Coronary artery (tissue), 2 donors: ENCODE results near the gene SLC35F3.

Source experiments
- DNase-seq: peaks from one replicate; pipeline ENCODE4 v3.0.0-alpha.2; 2017; ENCODE audit warnings: low spot score
- H3K27ac ChIP-seq, 2 donors: fragments of 200-600 bp; sonication (generic); one replicate each; pipeline ENCODE4 v1.5.1; 2016 to 2019
- H3K4me3 ChIP-seq: fragments of 200-600 bp; sonication (generic); 2 replicates; pipeline ENCODE4 v1.5.1; 2016; ENCODE audit warnings: mild to moderate bottlenecking, moderate library complexity
- TF ChIP-seq, protein P1 (sequence below): fragments of 200-600 bp; sonication (generic); IDR thresholded peaks from one replicate; pipeline ENCODE4 v1.5.1; 2019; ENCODE audit warnings: antibody characterized with exemption

The SLC35F3 gene

DNA sequence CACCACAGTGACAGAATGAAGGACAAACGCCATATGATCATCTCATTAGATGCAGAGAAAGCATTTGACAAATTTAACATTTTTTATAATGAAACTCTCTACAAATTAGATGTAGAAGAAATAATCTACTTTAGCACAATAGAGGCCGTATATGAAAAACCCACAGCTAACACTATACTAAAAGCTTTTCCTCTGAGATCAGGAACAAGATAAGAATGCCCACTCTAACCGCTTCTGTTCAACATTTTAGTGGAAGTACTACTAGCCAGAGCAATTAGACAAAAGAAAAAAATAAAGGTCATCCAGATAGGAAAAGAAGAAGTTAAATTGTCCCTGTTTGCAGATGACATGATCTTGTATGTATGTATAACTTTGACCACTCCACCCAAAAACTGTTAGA, 109.7 kb downstream of the SLC35F3 start:
- Histone ChIP-seq H3K4me3 (no peak overlapping the region), H3K27ac (no peak overlapping the region)
- TF ChIP-seq, protein P1, sequence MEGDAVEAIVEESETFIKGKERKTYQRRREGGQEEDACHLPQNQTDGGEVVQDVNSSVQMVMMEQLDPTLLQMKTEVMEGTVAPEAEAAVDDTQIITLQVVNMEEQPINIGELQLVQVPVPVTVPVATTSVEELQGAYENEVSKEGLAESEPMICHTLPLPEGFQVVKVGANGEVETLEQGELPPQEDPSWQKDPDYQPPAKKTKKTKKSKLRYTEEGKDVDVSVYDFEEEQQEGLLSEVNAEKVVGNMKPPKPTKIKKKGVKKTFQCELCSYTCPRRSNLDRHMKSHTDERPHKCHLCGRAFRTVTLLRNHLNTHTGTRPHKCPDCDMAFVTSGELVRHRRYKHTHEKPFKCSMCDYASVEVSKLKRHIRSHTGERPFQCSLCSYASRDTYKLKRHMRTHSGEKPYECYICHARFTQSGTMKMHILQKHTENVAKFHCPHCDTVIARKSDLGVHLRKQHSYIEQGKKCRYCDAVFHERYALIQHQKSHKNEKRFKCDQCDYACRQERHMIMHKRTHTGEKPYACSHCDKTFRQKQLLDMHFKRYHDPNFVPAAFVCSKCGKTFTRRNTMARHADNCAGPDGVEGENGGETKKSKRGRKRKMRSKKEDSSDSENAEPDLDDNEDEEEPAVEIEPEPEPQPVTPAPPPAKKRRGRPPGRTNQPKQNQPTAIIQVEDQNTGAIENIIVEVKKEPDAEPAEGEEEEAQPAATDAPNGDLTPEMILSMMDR, result no peak
- no peak for DNase-seq

DNA sequence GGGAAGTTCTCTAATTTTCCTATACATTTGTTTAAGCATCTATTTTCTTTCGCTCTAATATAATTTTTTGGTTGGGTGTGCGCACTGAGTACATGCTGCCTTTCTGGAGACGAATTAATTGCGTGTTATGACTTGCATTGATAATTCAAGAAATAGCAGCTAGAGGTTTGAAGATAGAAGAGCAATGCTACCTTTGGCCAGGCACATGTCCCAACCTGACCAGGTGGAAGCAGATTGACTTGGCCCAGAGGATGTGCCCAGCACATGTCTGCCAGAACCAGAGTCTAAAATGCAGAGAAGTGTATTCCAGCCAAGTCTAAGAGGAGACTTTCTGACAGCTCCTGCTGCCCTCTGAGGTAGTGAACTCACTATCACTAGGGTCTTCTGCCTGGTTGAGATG, 114.3 kb downstream of the SLC35F3 start:
- Histone ChIP-seq H3K27ac (no peak overlapping the region), H3K4me3 (no peak overlapping the region)
- TF ChIP-seq, protein P1, result no peak
- no peak for DNase-seq

DNA sequence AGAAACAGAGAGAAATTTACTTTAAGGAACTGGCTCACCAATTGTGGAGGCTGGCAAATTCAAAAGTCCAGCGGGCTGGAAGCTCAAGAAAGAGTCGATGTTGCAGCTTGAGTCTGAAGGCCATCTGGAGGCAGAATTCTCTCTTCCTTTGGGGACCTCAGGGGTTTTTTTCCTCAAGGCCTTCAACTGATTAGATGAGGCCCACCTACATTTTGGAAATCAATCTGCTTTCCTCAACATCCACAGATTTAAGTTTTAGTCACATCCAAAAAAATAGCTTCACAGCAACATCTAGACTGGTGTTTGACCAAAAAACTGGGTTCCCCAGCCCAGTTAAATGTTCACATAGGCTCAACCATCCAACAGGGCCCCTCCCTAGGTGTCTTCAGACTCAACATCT, 114.9 kb downstream of the SLC35F3 start:
- Histone ChIP-seq H3K27ac (no peak overlapping the region), H3K4me3 (no peak overlapping the region)
- TF ChIP-seq, protein P1, result no peak
- DNase-seq, result no peak

DNA sequence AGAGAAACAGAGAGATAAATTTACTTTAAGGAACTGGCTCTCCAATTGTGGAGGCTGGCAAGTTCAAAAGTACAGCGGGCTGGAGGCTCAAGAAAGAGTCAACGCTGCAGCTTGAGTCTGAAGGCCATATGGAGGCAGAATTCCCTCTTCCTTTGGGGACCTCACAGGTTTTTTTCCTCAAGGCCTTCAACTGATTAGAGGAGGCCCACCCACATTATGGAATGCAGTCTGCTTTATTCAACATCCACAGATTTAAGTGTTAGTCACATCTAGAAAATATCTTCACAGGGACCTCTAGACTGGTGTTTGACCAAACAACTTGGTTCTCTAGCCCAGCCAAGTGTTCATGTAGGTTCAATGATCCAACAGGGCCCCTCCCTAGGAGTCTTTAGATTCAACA, 117.8 kb downstream of the SLC35F3 start:
- H3K4me3 ChIP-seq, result no peak overlapping the region
- TF ChIP-seq, protein P1, result no peak

DNA sequence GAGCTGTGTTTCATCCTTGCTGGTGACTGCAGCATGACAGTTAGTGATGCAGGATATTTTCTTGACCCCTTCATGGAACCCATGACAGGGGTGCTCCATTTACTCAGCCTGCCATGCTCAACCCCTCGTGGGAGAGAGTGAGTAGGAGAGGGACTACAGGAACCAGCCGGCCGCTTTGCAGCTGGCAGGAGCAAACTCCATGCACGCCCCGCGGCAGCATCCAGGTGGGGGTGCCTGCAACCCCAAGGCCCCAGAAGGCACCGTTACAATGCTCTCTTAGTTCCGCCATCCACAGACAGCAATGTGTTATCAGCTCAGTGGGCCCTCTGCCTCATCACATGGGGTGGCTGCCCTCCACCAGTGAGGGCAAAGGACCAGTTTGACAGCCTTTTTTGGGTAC, 135.1 kb downstream of the SLC35F3 start:
- H3K4me3 ChIP-seq, result no peak overlapping the region
- no peak overlapping the region for H3K27ac ChIP-seq
- TF ChIP-seq, protein P1, result no peak
- no peak for DNase-seq

More for the DNA sequence above, 117.8 kb downstream of the SLC35F3 start:
- no peak overlapping the region for H3K27ac ChIP-seq
- no peak for DNase-seq

DNA sequence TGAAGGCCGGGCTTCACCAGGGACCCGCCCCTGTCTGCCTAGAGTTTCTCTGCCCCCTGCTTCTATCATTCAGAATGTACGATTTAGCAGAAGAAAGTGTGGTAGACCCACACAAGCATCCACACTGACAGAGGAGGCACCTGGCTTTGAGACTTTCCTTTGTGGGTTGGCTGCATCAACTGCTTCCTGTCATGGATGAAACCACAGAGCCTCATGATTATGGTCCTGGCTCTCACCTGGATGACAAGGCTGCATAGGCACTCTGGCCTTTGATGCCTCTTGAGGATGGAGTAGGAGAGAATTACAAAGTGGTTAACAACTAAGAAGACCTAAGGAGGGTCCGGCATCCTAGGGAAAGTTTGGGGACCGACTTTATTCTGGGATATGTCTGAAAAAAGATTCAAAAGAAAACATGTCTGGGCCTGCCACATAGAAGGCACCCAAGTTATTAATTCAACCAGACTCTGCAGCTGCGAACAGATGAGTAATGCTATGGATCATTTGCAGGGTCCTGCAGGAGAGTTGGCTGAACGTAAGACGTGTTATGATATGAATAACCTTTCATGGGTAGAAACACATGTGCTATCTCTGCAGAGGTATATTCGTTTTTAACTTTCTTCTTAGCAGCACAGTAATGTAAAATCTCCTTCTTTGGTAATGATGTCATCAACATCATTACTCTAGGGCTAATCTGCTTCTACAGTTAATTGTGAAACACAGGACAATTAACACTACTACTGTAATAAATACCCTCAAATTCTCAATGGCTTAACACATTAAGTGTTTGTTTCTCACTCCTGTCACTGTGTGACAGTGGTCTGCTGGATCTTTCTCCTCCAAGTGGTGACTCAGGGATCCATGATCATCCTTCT, 136.2 kb downstream of the SLC35F3 start:
- no peak for DNase-seq
- TF ChIP-seq, protein P1, result no peak

DNA sequence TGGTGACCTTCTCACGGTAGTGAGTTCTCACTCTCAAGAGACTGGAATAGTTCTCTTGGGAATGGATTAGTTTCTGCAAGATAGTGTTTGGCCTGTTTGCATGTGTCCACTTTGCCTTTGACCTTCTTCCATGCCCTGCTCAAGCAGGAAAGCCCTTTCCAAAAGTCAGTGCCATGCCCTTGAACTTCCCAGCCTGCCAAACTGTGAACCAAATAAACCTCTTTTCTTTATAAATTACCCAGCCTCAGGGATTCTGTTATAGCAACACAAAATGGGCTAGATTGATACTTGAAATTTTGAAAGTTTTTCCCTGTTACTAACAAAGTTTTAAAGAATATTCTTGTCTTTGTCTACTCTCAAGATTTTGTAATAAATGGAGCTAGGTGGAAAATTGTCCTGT, 139.6 kb downstream of the SLC35F3 start:
- Histone ChIP-seq H3K4me3 (no peak overlapping the region), H3K27ac (no peak overlapping the region)
- TF ChIP-seq, protein P1, result no peak
- DNase-seq, result no peak

More for the DNA sequence above, 136.2 kb downstream of the SLC35F3 start:
- no peak overlapping the region for H3K27ac ChIP-seq
- H3K4me3 ChIP-seq, result no peak overlapping the region
